A172 (cell line): ENCODE data around the gene RPS17. TPM values are rescaled to one million over a fixed set of nuclear protein-coding genes. Genes with fewer than 3 reads are reported as not detected.
"Not testable (repeated sequence)": the region's sequence is repeated elsewhere in the genome, so short reads cannot be mapped to it uniquely, and the experiment has no call there.

Source experiments
- DNase-seq: peaks from one replicate; pipeline ENCODE4 v3.0.0-alpha.2; 2015; ENCODE audit warnings: low spot score
- total RNA-seq: library from RNA; depleted of rRNA; stranded (reverse); fragments of >200 nt; shearing (Covaris generic); gene quantifications from 2 replicates; pipeline ENCODE4 v1.2.3, GENCODE V29; 2014

RPS17 gene
- total RNA-seq, 1 experiment from 2014 or later: 2,056 TPM

- DNase-seq: no peak
These were observed 8.4 kb upstream of the RPS17 start for GRCh38 chr15:82548700-82549099.

- no peak for DNase-seq
These were observed 5.2 kb upstream of the RPS17 start for GRCh38 chr15:82545478-82545877.

- no peak for DNase-seq
These were observed 4.7 kb upstream of the RPS17 start for GRCh38 chr15:82545002-82545401.

GRCh38 chr15:82544431-82544830 lies 4.2 kb upstream of the RPS17 start:
- no peak for DNase-seq

GRCh38 chr15:82543160-82543559 lies 2.9 kb upstream of the RPS17 start:
- DNase-seq: no peak

- DNase-seq: no peak
These were observed 751 bp upstream of the RPS17 start for GRCh38 chr15:82540984-82541431.

- no peak for DNase-seq
These were observed 584 bp downstream of the RPS17 start for GRCh38 chr15:82539691-82540054.

- no peak for DNase-seq
These were observed 1.1 kb downstream of the RPS17 start for GRCh38 chr15:82538961-82539690.

- no peak for DNase-seq
These were observed 2.8 kb downstream of the RPS17 start for GRCh38 chr15:82537351-82537908.

GRCh38 chr15:82536409-82537350 lies 3.6 kb downstream of the RPS17 start:
- DNase-seq: no peak

GRCh38 chr15:82535566-82536408 lies 4.5 kb downstream of the RPS17 start:
- no peak for DNase-seq

- DNase-seq: not testable (repeated sequence)
These were observed 5.1 kb downstream of the RPS17 start for GRCh38 chr15:82535151-82535550.

- not testable (repeated sequence) for DNase-seq
These were observed 5.8 kb downstream of the RPS17 start for GRCh38 chr15:82534457-82534861.

GRCh38 chr15:82533801-82534200 lies 6.5 kb downstream of the RPS17 start:
- DNase-seq: no peak

GRCh38 chr15:82532991-82533481 lies 7.2 kb downstream of the RPS17 start:
- no peak for DNase-seq

GRCh38 chr15:82532383-82532990 lies 7.8 kb downstream of the RPS17 start:
- no peak for DNase-seq

- DNase-seq: no peak
These were observed 8.5 kb downstream of the RPS17 start for GRCh38 chr15:82531496-82532382.

- peak; percentile 70 for DNase-seq
These were observed 9.5 kb downstream of the RPS17 start for GRCh38 chr15:82530606-82531379.

- no peak for DNase-seq
These were observed 10.3 kb downstream of the RPS17 start for GRCh38 chr15:82530006-82530405.
